Measurements from ENCODE around the gene TLR4.

Gene TLR4

DNA sequence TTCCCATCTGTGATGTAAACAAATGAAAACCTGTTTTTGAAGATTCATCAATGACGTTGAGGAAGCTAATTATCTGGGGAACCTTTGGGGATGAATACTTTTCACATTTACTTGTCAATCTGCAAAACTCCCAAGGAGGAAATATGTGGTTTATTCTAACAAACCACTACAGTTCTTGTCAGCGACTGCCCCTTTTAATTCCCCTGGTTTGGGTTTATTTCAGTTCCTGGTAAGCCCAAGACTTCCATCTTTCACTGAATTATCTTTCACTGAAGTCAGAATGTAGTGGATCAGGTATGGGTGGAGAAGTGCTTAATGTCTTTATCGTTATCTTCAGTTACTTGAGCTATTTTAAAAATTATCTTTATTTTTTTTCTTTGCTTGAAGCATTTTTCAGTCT is 40.2 kb downstream of the TLR4 start:
- Histone ChIP-seq H3K27me3 (replicated peaks; ENCODE audit: control insufficient read depth, insufficient read depth, low read length) (no peaks in the 10 kb centered on the region; the same call in 1 of the 2 replicates), H3K36me3 (ENCODE audit: control insufficient read depth, insufficient read depth, low read length) (no peaks in the 10 kb centered on the region), H3K4me3 (replicated peaks; ENCODE audit: low read depth, low read length) (no peak overlapping the region)
- TF ChIP-seq, protein P1, sequence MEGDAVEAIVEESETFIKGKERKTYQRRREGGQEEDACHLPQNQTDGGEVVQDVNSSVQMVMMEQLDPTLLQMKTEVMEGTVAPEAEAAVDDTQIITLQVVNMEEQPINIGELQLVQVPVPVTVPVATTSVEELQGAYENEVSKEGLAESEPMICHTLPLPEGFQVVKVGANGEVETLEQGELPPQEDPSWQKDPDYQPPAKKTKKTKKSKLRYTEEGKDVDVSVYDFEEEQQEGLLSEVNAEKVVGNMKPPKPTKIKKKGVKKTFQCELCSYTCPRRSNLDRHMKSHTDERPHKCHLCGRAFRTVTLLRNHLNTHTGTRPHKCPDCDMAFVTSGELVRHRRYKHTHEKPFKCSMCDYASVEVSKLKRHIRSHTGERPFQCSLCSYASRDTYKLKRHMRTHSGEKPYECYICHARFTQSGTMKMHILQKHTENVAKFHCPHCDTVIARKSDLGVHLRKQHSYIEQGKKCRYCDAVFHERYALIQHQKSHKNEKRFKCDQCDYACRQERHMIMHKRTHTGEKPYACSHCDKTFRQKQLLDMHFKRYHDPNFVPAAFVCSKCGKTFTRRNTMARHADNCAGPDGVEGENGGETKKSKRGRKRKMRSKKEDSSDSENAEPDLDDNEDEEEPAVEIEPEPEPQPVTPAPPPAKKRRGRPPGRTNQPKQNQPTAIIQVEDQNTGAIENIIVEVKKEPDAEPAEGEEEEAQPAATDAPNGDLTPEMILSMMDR (IDR thresholded peaks at IDR 0.05; ENCODE audit: insufficient read depth, low read length, poor library complexity, severe bottlenecking): no peak
- no peak for DNase-seq (ENCODE audit: extremely low read depth, insufficient read length)

DNA sequence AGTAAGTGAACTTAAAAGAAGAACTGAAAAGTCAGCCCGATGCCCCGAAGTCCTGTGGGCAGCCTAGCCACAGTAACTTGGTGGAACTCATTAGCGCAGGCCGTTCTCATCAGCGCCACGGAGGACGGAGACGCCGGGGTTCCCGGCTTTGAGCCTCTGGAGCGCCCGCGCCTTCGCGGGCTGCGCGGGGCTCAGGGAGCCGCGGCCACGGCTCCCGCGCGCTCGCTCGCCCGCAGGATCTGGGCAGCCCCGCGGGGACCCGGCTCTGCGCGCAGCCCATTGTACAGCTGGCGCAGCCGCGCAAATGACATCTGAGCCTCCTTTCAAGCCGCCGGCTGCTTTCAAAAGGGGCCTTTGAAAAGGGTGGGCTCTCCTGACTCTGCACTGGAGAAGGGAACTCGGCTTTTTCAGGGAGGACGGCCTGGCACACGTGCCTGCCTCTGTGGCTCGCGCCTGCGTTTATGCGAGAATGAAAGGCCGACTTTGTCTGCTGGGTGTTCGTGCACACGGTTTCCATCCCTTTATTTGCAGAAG is 40.7 kb downstream of the TLR4 start:
- TF ChIP-seq, protein P1 (IDR thresholded peaks at IDR 0.05; ENCODE audit: insufficient read depth, low read length, poor library complexity, severe bottlenecking): no peak
- H3K27me3 ChIP-seq (replicated peaks; ENCODE audit: control insufficient read depth, insufficient read depth, low read length): no peaks in the 10 kb centered on the region; the same call in 1 of the 2 replicates
- no peak overlapping the region for H3K4me3 ChIP-seq (replicated peaks; ENCODE audit: low read depth, low read length)
- H3K36me3 ChIP-seq (ENCODE audit: control insufficient read depth, insufficient read depth, low read length): no peaks in the 10 kb centered on the region
- DNase-seq (ENCODE audit: extremely low read depth, insufficient read length): peak; percentile 4

DNA sequence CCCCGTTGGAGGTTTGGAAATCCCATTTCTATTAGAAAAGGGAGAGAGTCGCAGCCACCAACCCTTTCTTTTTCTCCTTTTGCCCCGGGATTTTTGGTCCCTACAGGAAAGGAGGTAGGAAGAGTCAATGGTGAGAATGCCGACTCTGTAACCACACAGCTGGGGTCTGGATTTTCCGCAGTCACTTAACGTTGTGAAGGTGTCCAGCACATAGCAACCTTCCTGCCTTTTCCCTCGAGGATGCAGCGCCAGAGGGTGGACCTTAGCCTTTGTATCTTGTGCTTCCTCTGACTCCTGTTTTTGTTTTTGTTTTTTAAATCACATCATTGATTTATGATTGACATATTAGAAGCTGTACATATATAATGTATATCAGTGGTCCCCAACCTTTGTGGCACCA is 41.4 kb downstream of the TLR4 start:
- TF ChIP-seq, protein P1 (IDR thresholded peaks at IDR 0.05; ENCODE audit: insufficient read depth, low read length, poor library complexity, severe bottlenecking): no peak
- no peak for DNase-seq (ENCODE audit: extremely low read depth, insufficient read length)
- Histone ChIP-seq H3K27me3 (replicated peaks; ENCODE audit: control insufficient read depth, insufficient read depth, low read length) (no peaks in the 10 kb centered on the region; the same call in 1 of the 2 replicates), H3K36me3 (ENCODE audit: control insufficient read depth, insufficient read depth, low read length) (no peaks in the 10 kb centered on the region), H3K4me3 (replicated peaks; ENCODE audit: low read depth, low read length) (no peak overlapping the region)

DNA sequence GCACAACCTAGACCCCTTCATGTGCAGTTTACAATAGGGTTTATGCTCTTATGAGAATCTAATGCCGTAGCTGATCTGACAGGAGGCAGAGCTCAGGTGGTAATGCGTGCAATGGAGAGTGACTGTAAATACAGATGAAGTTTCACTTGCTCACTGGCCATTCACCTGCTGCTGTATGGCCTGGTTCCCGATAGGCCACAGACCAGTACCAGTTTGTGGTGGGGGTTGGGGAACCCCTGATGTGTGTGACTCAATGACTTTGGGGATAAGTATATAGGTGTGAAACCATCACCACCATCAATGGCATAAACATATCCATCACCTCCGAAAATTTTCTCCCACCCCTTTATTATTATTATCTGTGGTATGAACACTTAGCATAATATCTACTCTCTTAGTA is 42.1 kb downstream of the TLR4 start:
- H3K4me3 ChIP-seq (replicated peaks; ENCODE audit: low read depth, low read length): no peak overlapping the region
- no peak for DNase-seq (ENCODE audit: extremely low read depth, insufficient read length)

DNA sequence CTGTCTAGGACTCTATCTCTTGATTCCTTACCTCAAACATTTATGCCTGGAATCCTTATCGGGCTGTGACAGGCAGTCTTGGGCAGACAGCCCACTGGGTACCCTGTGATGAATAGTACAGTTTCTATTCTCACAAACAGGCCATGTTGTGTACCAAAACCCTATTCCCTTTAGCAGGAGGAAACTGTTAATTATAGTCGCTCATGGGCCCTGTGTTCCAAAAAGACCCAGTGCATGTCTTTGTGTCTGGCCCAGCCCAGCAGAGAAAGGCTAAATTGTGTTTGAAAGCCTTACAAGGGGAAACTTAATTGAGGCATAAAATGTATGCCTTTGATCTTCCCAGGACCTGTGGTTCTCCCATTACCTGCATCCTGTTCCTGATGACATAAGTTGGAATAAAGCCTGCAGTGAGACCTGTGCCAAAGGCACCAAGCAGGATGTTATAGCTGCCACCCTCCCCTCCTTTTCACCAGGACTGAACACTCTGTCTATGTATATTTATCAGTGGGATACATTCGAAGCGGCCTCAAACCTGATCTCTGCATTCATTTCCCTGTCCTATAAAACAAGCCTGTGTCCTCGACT is 43.3 kb downstream of the TLR4 start:
- no peak for DNase-seq (ENCODE audit: extremely low read depth, insufficient read length)
- Histone ChIP-seq H3K4me3 (replicated peaks; ENCODE audit: low read depth, low read length) (no peak overlapping the region), H3K27me3 (replicated peaks; ENCODE audit: control insufficient read depth, insufficient read depth, low read length) (no peaks in the 10 kb centered on the region; the same call in 1 of the 2 replicates), H3K36me3 (ENCODE audit: control insufficient read depth, insufficient read depth, low read length) (no peaks in the 10 kb centered on the region)
- TF ChIP-seq, protein P1 (IDR thresholded peaks at IDR 0.05; ENCODE audit: insufficient read depth, low read length, poor library complexity, severe bottlenecking): no peak

More for the DNA sequence above, 42.1 kb downstream of the TLR4 start:
- Histone ChIP-seq H3K27me3 (replicated peaks; ENCODE audit: control insufficient read depth, insufficient read depth, low read length) (no peaks in the 10 kb centered on the region; the same call in 1 of the 2 replicates), H3K36me3 (ENCODE audit: control insufficient read depth, insufficient read depth, low read length) (no peaks in the 10 kb centered on the region)
- TF ChIP-seq, protein P1 (IDR thresholded peaks at IDR 0.05; ENCODE audit: insufficient read depth, low read length, poor library complexity, severe bottlenecking): no peak
